Liver (tissue), 4 donors: Measurements from ENCODE around the gene TMEM190. TPM values are rescaled to one million over a fixed set of nuclear protein-coding genes. Genes with fewer than 3 reads are reported as not detected.

Experiments used
- polyA plus RNA-seq, 2 donors: library from polyadenylated mRNA; stranded (reverse) in 1 of 2; unstranded in 1 of 2; fragments of 200-250 nt in 1 of 2; fragments of >200 nt in 1 of 2; fragmentation: Nextera tagmentation in 1 of 2; extraction: Ambion mirVana in 1 of 2; gene quantifications; one replicate each; pipeline versions ENCODE4 v1.2.1 to v1.2.3, GENCODE V29; 2013 to 2015
- total RNA-seq, 2 donors: library from RNA; depleted of rRNA; stranded (reverse); fragments of >200 nt; gene quantifications; one replicate each; pipeline ENCODE4 v1.2.3, GENCODE V29; 2014
- donor health status: healthy.
- donor health status: healthy.
- donor health status: healthy.

TMEM190 gene
- total and polyA plus RNA-seq, 4 donors: not detected

Other genes starting within 250 kb of the TMEM190 start
- under 1 TPM in 1 of 2 donors, not detected in 1; 0.28 TPM for gene TNNT1, start 227.6 kb upstream of the TMEM190 start, total RNA-seq
- under 1 TPM in 1 of 2 donors, not detected in 1; 0.15 TPM for gene TNNT1, start 227.6 kb upstream of the TMEM190 start, polyA plus RNA-seq
- not detected for gene TNNI3, start 219.1 kb upstream of the TMEM190 start, total RNA-seq
- gene TNNI3, start 219.1 kb upstream of the TMEM190 start, polyA plus RNA-seq: not detected
- under 1 TPM; 0.23 to 0.50 TPM for gene DNAAF3, start 210.2 kb upstream of the TMEM190 start, total RNA-seq
- gene DNAAF3, start 210.2 kb upstream of the TMEM190 start, polyA plus RNA-seq: under 1 TPM; 0.18 to 0.64 TPM
- gene SYT5, start 196.5 kb upstream of the TMEM190 start, total RNA-seq: under 1 TPM in 1 of 2 donors, not detected in 1; under 0.01 TPM
- gene SYT5, start 196.5 kb upstream of the TMEM190 start, polyA plus RNA-seq: not detected
- gene PTPRH, start 167.3 kb upstream of the TMEM190 start, total RNA-seq: 10 to 100 TPM in 1 of 2 donors, 1 to 10 TPM in 1; 3.1 to 18.5 TPM
- 10 to 100 TPM in 1 of 2 donors, 1 to 10 TPM in 1; 4.3 to 20.4 TPM for gene PTPRH, start 167.3 kb upstream of the TMEM190 start, polyA plus RNA-seq
- 10 to 100 TPM in 1 of 2 donors, 1 to 10 TPM in 1; 4.8 to 13.7 TPM for gene TMEM86B, start 148.1 kb upstream of the TMEM190 start, total RNA-seq
- 10 to 100 TPM; 19.4 to 20.1 TPM for gene TMEM86B, start 148.1 kb upstream of the TMEM190 start, polyA plus RNA-seq
- 10 to 100 TPM; 24.6 to 40.1 TPM for gene PPP6R1, start 117.8 kb upstream of the TMEM190 start, total RNA-seq
- gene PPP6R1, start 117.8 kb upstream of the TMEM190 start, polyA plus RNA-seq: 10 to 100 TPM in 1 of 2 donors, 1 to 10 TPM in 1; 5.5 to 20.4 TPM
- 10 to 100 TPM in 1 of 2 donors, 1 to 10 TPM in 1; 9.4 to 11.6 TPM for gene HSPBP1, start 96.7 kb upstream of the TMEM190 start, total RNA-seq
- 10 to 100 TPM; 15.3 to 31.6 TPM for gene HSPBP1, start 96.7 kb upstream of the TMEM190 start, polyA plus RNA-seq
- gene BRSK1, start 92.8 kb upstream of the TMEM190 start, total RNA-seq: under 1 TPM; 0.42 to 0.65 TPM
- under 1 TPM in 1 of 2 donors, not detected in 1; 0.10 TPM for gene BRSK1, start 92.8 kb upstream of the TMEM190 start, polyA plus RNA-seq
- 1 to 10 TPM; 2.1 to 3.3 TPM for gene TMEM150B, start 51.5 kb upstream of the TMEM190 start, total RNA-seq
- gene TMEM150B, start 51.5 kb upstream of the TMEM190 start, polyA plus RNA-seq: 1 to 10 TPM in 1 of 2 donors, under 1 TPM in 1; 0.81 to 1.8 TPM
- 10 to 100 TPM in 1 of 2 donors, 1 to 10 TPM in 1; 3.9 to 11.6 TPM for gene KMT5C, start 37.0 kb upstream of the TMEM190 start, total RNA-seq
- 1 to 10 TPM; 1.1 to 2.1 TPM for gene KMT5C, start 37.0 kb upstream of the TMEM190 start, polyA plus RNA-seq
- not detected for gene COX6B2, start 22.1 kb upstream of the TMEM190 start, total RNA-seq
- gene COX6B2, start 22.1 kb upstream of the TMEM190 start, polyA plus RNA-seq: not detected
- gene GARIN5B, start 13.6 kb upstream of the TMEM190 start, total RNA-seq: not detected
- gene GARIN5B, start 13.6 kb upstream of the TMEM190 start, polyA plus RNA-seq: not detected
- not detected for gene IL11, start 6.4 kb upstream of the TMEM190 start, total RNA-seq
- not detected for gene IL11, start 6.4 kb upstream of the TMEM190 start, polyA plus RNA-seq
- gene TMEM238, start 7.5 kb downstream of the TMEM190 start, total RNA-seq: under 1 TPM; 0.08 to 0.47 TPM
- gene TMEM238, start 7.5 kb downstream of the TMEM190 start, polyA plus RNA-seq: under 1 TPM; 0.47 to 0.54 TPM
- 100 to 1,000 TPM; 116 to 150 TPM for gene RPL28, start 9.1 kb downstream of the TMEM190 start, total RNA-seq
- gene RPL28, start 9.1 kb downstream of the TMEM190 start, polyA plus RNA-seq: 100 to 1,000 TPM; 177 to 535 TPM
- gene UBE2S, start 31.0 kb downstream of the TMEM190 start, total RNA-seq: 10 to 100 TPM in 1 of 2 donors, 1 to 10 TPM in 1; 5.2 to 95.2 TPM
- 1 to 10 TPM; 6.7 to 6.9 TPM for gene UBE2S, start 31.0 kb downstream of the TMEM190 start, polyA plus RNA-seq
- 1 to 10 TPM in 1 of 2 donors, not detected in 1; 1.6 TPM for gene SHISA7, start 66.5 kb downstream of the TMEM190 start, total RNA-seq
- gene SHISA7, start 66.5 kb downstream of the TMEM190 start, polyA plus RNA-seq: not detected
- 100 to 1,000 TPM in 1 of 2 donors, 10 to 100 TPM in 1; 49.1 to 101 TPM for gene ISOC2, start 84.8 kb downstream of the TMEM190 start, total RNA-seq
- 100 to 1,000 TPM; 136 to 181 TPM for gene ISOC2, start 84.8 kb downstream of the TMEM190 start, polyA plus RNA-seq
- gene C19orf85, start 87.9 kb downstream of the TMEM190 start, total RNA-seq: not detected
- not detected for gene C19orf85, start 87.9 kb downstream of the TMEM190 start, polyA plus RNA-seq
- 1 to 10 TPM; 1.1 to 1.9 TPM for gene ZNF628, start 99.8 kb downstream of the TMEM190 start, total RNA-seq
- 1 to 10 TPM in 1 of 2 donors, under 1 TPM in 1; 0.99 to 4.4 TPM for gene ZNF628, start 99.8 kb downstream of the TMEM190 start, polyA plus RNA-seq
- gene NAT14, start 108.4 kb downstream of the TMEM190 start, total RNA-seq: 1 to 10 TPM; 1.4 to 3.7 TPM
- 1 to 10 TPM; 2.6 to 3.5 TPM for gene NAT14, start 108.4 kb downstream of the TMEM190 start, polyA plus RNA-seq
- under 1 TPM; 0.19 to 0.84 TPM for gene SSC5D, start 111.6 kb downstream of the TMEM190 start, total RNA-seq
- gene SSC5D, start 111.6 kb downstream of the TMEM190 start, polyA plus RNA-seq: 1 to 10 TPM in 1 of 2 donors, under 1 TPM in 1; 0.08 to 1.0 TPM
- gene SBK2, start 160.3 kb downstream of the TMEM190 start, total RNA-seq: not detected
- gene SBK2, start 160.3 kb downstream of the TMEM190 start, polyA plus RNA-seq: not detected
- not detected for gene SBK3, start 168.7 kb downstream of the TMEM190 start, total RNA-seq
- under 1 TPM in 1 of 2 donors, not detected in 1; 0.03 TPM for gene SBK3, start 168.7 kb downstream of the TMEM190 start, polyA plus RNA-seq
- under 1 TPM; 0.92 to 0.93 TPM for gene ZNF579, start 204.0 kb downstream of the TMEM190 start, total RNA-seq
- 1 to 10 TPM; 1.4 to 3.3 TPM for gene ZNF579, start 204.0 kb downstream of the TMEM190 start, polyA plus RNA-seq
- 1 to 10 TPM; 2.2 to 2.3 TPM for gene FIZ1, start 222.7 kb downstream of the TMEM190 start, total RNA-seq
- 1 to 10 TPM; 1.1 to 4.3 TPM for gene FIZ1, start 222.7 kb downstream of the TMEM190 start, polyA plus RNA-seq
- 1 to 10 TPM; 6.7 to 8.8 TPM for gene ZNF524, start 223.5 kb downstream of the TMEM190 start, total RNA-seq
- 10 to 100 TPM; 11.5 to 12.3 TPM for gene ZNF524, start 223.5 kb downstream of the TMEM190 start, polyA plus RNA-seq
- gene ZNF865, start 228.8 kb downstream of the TMEM190 start, total RNA-seq: 1 to 10 TPM; 1.4 to 1.8 TPM
- 1 to 10 TPM in 1 of 2 donors, under 1 TPM in 1; 0.38 to 3.1 TPM for gene ZNF865, start 228.8 kb downstream of the TMEM190 start, polyA plus RNA-seq
- gene ZNF784, start 247.7 kb downstream of the TMEM190 start, total RNA-seq: 1 to 10 TPM; 3.9 to 6.0 TPM
- 1 to 10 TPM in 1 of 2 donors, under 1 TPM in 1; 0.79 to 3.6 TPM for gene ZNF784, start 247.7 kb downstream of the TMEM190 start, polyA plus RNA-seq